ENCODE results near the gene SLC6A17.

SLC6A17 gene

GRCh38 chr1:110150330-110151174, at the start of gene SLC6A17:
SLC6A17 (plus strand) TSS chr1:110150494; CDS start chr1:110166930, 16,436 bp downstream.
- peak; percentile 57 for DNase-seq

GRCh38 chr1:110102081-110102480, 48.2 kb upstream of the SLC6A17 start:
- DNase-seq, result peak; percentile 19

GRCh38 chr1:110106013-110106941, 44.0 kb upstream of the SLC6A17 start:
- DNase-seq, result peak; percentile 79

- no peak for DNase-seq
Observed at GRCh38 chr1:110107867-110108469, 42.3 kb upstream of the SLC6A17 start.

- DNase-seq, result no peak
Observed at GRCh38 chr1:110111081-110111480, 39.2 kb upstream of the SLC6A17 start.

GRCh38 chr1:110112143-110112542, 38.2 kb upstream of the SLC6A17 start, which contains the start of gene UBL4B:
UBL4B (plus strand) TSS chr1:110112443; CDS start chr1:110112535, 92 bp downstream.
- DNase-seq, result no peak

GRCh38 chr1:110112656-110113055, 37.6 kb upstream of the SLC6A17 start:
- DNase-seq, result no peak

- no peak for DNase-seq
Observed at GRCh38 chr1:110113551-110113950, 36.7 kb upstream of the SLC6A17 start.

- DNase-seq, result no peak
Observed at GRCh38 chr1:110114173-110114572, 36.1 kb upstream of the SLC6A17 start.

GRCh38 chr1:110114784-110115183, 35.5 kb upstream of the SLC6A17 start:
- DNase-seq, result no peak

- DNase-seq, result no peak
Observed at GRCh38 chr1:110118636-110119396, 31.5 kb upstream of the SLC6A17 start.

- no peak for DNase-seq
Observed at GRCh38 chr1:110119843-110120242, 30.5 kb upstream of the SLC6A17 start.

GRCh38 chr1:110120960-110121561, 29.2 kb upstream of the SLC6A17 start:
- DNase-seq, result no peak

GRCh38 chr1:110123224-110123623, 27.1 kb upstream of the SLC6A17 start:
- no peak for DNase-seq

- no peak for DNase-seq
Observed at GRCh38 chr1:110125810-110126209, 24.5 kb upstream of the SLC6A17 start.

- DNase-seq, result no peak
Observed at GRCh38 chr1:110130113-110130591, 20.1 kb upstream of the SLC6A17 start.

- DNase-seq, result no peak
Observed at GRCh38 chr1:110130989-110131388, 19.3 kb upstream of the SLC6A17 start.

GRCh38 chr1:110132682-110133081, 17.6 kb upstream of the SLC6A17 start:
- no peak for DNase-seq

- no peak for DNase-seq
Observed at GRCh38 chr1:110133436-110133835, 16.9 kb upstream of the SLC6A17 start.

- DNase-seq, result no peak
Observed at GRCh38 chr1:110134050-110134595, 16.2 kb upstream of the SLC6A17 start.

- DNase-seq, result no peak
Observed at GRCh38 chr1:110135246-110135645, 15.0 kb upstream of the SLC6A17 start.
